ENCODE results near the gene ZNF629. TPM values are rescaled to one million over a fixed set of nuclear protein-coding genes. Genes with fewer than 3 reads are reported as not detected.

Gene ZNF629
- total RNA-seq, 4 donors from 2014 or later = 12.3 to 16.5 (median 14.5) TPM

DNA sequence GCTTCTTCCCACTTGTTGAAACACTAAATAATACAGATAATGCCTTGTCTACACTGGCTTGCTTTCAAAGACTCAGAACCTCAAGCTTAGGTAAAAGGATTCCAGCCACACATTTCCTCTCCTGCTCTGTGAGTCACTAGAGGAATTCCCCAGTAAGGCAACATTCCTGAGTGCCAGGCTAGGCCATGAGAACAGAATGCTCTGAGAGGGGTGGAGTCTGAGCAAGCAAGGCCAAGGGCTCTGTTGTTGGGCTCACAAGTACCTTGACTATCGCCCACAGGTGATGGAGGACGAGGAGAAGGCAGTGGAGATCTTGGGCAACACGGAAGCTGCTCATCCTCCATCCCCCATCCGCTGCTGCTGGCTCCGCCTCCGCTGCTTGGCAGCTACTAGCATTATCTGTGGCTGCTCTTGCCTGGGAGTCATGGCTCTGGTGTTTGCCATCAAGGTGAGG lies 45.5 kb downstream of the ZNF629 start:
- H3K4me1 ChIP-seq = peaks cover 8 to 44% (median 8%) of the 10 kb centered on the region in 3 donors
- peaks cover 0 to 70% of the 10 kb centered on the region in 2 donors for H3K36me3 ChIP-seq
- H3K9me3 ChIP-seq = no peaks in the 10 kb centered on the region
- ATAC-seq = peak; percentile 64
- TF ChIP-seq POLR2A (IDR thresholded peaks at IDR 0.05) = no peak
- no peaks in the 10 kb centered on the region for H3K27me3 ChIP-seq
- H3K4me3 ChIP-seq = no peak overlapping the region
- WGBS, 2 donors (ENCODE audit: low coverage in 1 of 2) = 72 to 82% methylated on average over 6 of the region's 6 CpGs
- H3K27ac ChIP-seq = peak overlapping the region; percentile 14 to 86 (median 70)

DNA sequence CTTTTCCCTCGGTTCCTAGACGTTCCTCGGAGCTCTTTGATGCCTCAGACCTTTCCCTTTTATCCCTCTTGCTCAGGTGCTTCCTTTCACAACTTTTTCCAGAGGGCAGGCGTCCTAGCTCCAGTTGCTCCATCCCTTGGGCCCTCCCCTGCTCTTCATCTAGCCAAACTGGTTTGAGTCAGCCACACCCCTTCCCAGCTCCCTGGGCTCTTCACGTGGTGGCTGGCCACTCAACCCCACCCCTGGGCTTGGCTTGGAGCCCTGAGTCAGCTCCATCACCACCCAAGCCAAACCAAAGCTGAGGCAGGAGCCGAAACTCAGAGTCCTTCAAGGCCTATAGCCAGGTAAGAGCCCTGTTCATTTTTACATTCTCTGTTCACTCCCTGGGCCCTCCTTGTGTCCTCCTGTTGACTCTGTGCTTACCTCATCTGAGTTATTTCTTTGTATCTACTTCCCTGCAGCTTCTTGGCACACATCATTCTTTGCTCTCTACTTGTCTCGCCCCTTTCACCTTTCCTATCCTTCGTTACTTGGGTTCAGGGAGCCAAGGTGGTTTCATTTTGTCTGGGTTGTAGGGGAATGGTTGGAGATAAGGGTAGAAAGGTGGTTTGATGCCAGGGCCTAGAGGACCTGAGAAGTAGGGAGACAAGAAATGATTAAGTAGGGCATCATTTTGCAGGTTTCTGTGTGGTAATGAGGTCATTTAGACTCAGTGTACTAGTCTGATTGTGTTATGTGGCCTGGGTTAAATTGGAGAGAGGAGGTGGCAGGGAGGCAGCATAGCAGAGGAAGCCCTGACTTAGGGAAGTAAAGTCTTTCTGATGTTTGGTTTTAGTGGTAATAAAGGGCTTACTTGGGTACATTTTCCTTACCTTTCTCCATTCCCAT lies 46.4 kb downstream of the ZNF629 start:
- WGBS, 2 donors (ENCODE audit: low coverage in 1 of 2) = 40 to 59% methylated on average over 5 to 8 of the region's 8 CpGs
- Histone ChIP-seq H3K9me3 (no peaks in the 10 kb centered on the region), H3K27ac (peak overlapping the region; percentile 14 to 86 (median 70)), H3K36me3 (peaks cover 0 to 77% of the 10 kb centered on the region in 2 donors), H3K4me1 (peaks cover 8 to 44% (median 8%) of the 10 kb centered on the region in 3 donors), H3K4me3 (peak overlapping the region in 1 of 2 donors; percentile 3), H3K27me3 (no peaks in the 10 kb centered on the region)
- ATAC-seq = peak; percentile 90
- TF ChIP-seq POLR2AphosphoS5 (IDR thresholded peaks at IDR 0.05) = peak; percentile 26
- TF ChIP-seq POLR2A (IDR thresholded peaks at IDR 0.05) = no peak

DNA sequence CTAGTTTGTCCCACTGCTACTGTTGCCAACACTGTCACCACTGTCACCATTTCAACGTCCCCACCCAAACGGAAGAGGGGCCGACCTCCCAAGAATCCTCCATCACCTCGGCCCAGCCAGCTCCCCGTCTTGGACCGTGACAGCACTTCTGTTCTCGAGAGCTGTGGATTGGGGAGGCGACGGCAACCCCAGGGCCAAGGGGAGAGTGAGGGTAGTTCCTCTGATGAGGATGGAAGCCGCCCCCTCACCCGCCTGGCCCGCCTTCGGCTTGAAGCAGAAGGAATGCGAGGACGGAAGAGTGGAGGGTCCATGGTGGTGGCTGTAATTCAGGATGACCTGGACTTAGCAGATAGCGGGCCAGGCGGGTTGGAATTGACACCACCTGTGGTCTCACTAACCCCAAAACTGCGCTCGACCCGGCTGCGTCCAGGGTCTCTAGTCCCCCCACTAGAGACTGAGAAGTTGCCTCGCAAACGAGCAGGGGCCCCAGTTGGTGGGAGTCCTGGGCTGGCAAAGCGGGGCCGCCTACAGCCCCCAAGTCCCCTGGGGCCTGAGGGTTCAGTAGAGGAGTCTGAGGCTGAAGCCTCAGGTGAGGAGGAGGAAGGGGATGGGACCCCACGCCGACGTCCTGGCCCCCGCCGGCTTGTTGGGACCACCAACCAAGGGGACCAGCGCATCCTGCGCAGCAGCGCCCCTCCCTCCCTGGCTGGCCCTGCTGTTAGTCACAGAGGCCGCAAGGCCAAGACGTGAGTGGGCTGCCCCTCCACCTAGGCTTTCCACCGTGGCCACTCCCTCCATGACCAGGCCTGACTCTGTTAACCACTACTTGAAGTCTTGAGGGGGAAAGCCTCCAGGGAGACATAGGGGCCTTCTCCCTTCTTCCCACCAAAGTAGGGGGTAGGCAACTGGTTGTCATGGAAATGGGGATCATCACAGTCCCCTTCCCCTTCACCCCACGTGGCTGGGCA lies 47.7 kb downstream of the ZNF629 start:
- Histone ChIP-seq H3K4me1 (peaks cover 8 to 44% (median 8%) of the 10 kb centered on the region in 3 donors), H3K27ac (peak overlapping the region in 2 of 4 donors; percentile 70), H3K4me3 (no peak overlapping the region), H3K9me3 (no peaks in the 10 kb centered on the region), H3K36me3 (peaks cover 0 to 77% of the 10 kb centered on the region in 2 donors), H3K27me3 (no peaks in the 10 kb centered on the region)
- TF ChIP-seq POLR2A (IDR thresholded peaks at IDR 0.05) (no peak), EP300 (IDR thresholded peaks at IDR 0.05) (no peak), POLR2AphosphoS5 (IDR thresholded peaks at IDR 0.05) (no peak)
- TF ChIP-seq, protein P1, sequence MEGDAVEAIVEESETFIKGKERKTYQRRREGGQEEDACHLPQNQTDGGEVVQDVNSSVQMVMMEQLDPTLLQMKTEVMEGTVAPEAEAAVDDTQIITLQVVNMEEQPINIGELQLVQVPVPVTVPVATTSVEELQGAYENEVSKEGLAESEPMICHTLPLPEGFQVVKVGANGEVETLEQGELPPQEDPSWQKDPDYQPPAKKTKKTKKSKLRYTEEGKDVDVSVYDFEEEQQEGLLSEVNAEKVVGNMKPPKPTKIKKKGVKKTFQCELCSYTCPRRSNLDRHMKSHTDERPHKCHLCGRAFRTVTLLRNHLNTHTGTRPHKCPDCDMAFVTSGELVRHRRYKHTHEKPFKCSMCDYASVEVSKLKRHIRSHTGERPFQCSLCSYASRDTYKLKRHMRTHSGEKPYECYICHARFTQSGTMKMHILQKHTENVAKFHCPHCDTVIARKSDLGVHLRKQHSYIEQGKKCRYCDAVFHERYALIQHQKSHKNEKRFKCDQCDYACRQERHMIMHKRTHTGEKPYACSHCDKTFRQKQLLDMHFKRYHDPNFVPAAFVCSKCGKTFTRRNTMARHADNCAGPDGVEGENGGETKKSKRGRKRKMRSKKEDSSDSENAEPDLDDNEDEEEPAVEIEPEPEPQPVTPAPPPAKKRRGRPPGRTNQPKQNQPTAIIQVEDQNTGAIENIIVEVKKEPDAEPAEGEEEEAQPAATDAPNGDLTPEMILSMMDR (IDR thresholded peaks at IDR 0.05) = no peak
- no peak for ATAC-seq
- WGBS, 2 donors (ENCODE audit: low coverage in 1 of 2) = 53 to 67% methylated on average over 3 to 4 of the region's 37 CpGs

DNA sequence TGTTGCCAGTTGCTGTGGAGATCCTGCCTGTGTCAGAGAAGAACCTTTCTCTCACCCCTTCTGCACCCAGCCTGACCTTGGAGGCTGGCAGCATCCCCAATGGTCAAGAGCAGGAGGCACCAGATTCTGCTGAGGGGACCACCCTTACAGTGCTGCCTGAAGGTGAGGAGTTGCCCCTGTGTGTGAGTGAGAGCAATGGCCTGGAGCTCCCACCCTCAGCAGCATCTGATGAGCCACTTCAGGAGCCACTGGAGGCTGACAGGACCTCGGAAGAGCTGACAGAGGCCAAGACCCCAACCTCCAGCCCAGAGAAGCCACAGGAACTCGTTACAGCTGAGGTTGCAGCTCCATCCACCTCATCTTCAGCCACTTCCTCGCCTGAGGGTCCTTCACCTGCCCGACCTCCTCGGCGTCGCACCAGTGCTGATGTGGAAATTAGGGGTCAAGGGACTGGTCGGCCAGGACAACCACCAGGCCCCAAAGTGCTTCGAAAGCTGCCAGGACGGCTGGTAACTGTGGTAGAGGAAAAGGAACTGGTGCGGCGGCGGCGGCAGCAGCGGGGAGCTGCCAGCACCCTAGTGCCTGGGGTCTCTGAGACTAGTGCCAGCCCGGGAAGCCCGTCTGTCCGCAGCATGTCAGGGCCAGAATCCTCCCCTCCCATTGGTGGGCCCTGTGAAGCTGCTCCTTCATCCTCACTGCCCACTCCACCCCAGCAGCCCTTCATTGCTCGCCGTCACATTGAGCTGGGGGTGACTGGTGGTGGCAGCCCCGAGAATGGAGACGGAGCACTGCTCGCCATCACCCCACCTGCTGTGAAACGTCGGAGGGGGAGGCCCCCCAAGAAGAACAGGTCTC lies 49.0 kb downstream of the ZNF629 start:
- no peaks in the 10 kb centered on the region for H3K9me3 ChIP-seq
- H3K36me3 ChIP-seq = peaks cover 0 to 78% of the 10 kb centered on the region in 2 donors
- WGBS, 2 donors (ENCODE audit: low coverage in 1 of 2) = 90 to 100% methylated on average over 2 to 4 of the region's 25 CpGs
- H3K27ac ChIP-seq = no peak overlapping the region
- H3K4me1 ChIP-seq = peaks cover 8 to 35% (median 8%) of the 10 kb centered on the region in 3 donors
- no peak for TF ChIP-seq EP300 (IDR thresholded peaks at IDR 0.05)
- TF ChIP-seq POLR2AphosphoS5 (IDR thresholded peaks at IDR 0.05) = no peak
- TF ChIP-seq, protein P1 (IDR thresholded peaks at IDR 0.05) = no peak
- no peak for TF ChIP-seq POLR2A (IDR thresholded peaks at IDR 0.05)
- no peaks in the 10 kb centered on the region for H3K27me3 ChIP-seq
- H3K4me3 ChIP-seq = no peak overlapping the region
- no peak for ATAC-seq

DNA sequence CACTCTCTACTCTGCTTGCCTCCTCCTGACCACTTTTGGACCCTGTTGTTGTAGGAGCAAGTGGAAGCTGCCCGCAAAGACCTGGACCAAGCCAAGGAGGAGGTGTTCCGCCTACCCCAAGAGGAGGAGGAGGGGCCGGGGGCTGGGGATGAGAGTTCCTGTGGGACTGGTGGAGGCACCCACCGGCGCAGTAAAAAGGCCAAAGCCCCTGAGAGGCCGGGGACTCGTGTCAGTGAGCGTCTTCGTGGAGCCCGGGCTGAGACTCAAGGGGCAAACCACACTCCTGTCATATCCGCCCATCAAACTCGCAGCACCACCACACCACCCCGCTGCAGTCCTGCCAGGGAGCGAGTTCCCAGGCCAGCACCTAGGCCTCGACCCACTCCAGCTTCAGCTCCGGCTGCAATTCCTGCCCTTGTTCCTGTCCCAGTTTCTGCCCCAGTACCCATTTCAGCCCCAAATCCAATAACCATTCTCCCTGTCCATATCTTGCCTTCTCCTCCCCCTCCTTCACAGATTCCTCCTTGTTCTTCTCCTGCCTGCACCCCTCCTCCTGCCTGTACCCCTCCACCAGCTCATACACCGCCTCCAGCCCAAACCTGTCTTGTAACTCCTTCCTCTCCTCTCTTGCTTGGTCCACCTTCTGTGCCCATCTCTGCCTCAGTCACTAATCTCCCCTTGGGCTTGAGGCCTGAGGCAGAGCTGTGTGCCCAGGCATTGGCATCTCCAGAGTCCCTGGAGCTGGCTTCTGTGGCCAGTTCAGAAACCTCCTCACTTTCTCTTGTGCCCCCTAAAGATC lies 49.8 kb downstream of the ZNF629 start:
- Histone ChIP-seq H3K36me3 (peaks cover 0 to 86% of the 10 kb centered on the region in 2 donors), H3K27ac (no peak overlapping the region), H3K4me3 (no peak overlapping the region), H3K9me3 (no peaks in the 10 kb centered on the region), H3K4me1 (peaks cover 8 to 31% (median 8%) of the 10 kb centered on the region in 3 donors), H3K27me3 (no peaks in the 10 kb centered on the region)
- no peak for ATAC-seq
- no peak for TF ChIP-seq POLR2A (IDR thresholded peaks at IDR 0.05)
- TF ChIP-seq, protein P1 (IDR thresholded peaks at IDR 0.05) = no peak
- TF ChIP-seq EP300 (IDR thresholded peaks at IDR 0.05) = no peak
- no peak for TF ChIP-seq POLR2AphosphoS5 (IDR thresholded peaks at IDR 0.05)
- WGBS, 2 donors (ENCODE audit: low coverage in 1 of 2) = 86 to 88% methylated on average over 6 to 7 of the region's 17 CpGs

All from gastroesophageal sphincter (tissue), 4 donors.